K562 (cell line): ENCODE results near the gene CARD11. TPM values are rescaled to one million over a fixed set of nuclear protein-coding genes. Genes with fewer than 3 reads are reported as not detected.
A peak's percentile ranks its signal among the peaks of the same experiment; 100 is the strongest.

Source experiments
- ATAC-seq: fragments of 200-7000 bp; cut with Tn5 transposase; 3 replicates; pipeline ENCODE4 v1.9.1; 2020; ENCODE audit warnings: moderate library complexity
- BruUV-seq: library from RNA; stranded (reverse); fragments of 400-500 nt; replicated peaks from 2 replicates; lab custom pipeline; 2021; lab: Mats Ljungman, UMichigan
- CTCF ChIA-PET: fragments of 300-600 bp; formaldehyde crosslinking; extraction: SDS; loops from one replicate; lab custom pipeline; 2021; ENCODE audit warnings: low intra/inter-chr PET ratio; lab: Yijun Ruan, JAX
- POLR2A ChIA-PET: fragments of 300-600, 350-650 bp; sonication (Branson Sonifier 250); formaldehyde crosslinking; extraction: SDS; loops from one replicate; lab custom pipeline; 2021; ENCODE audit warnings: antibody characterized with exemption, inconsistent platforms; lab: Yijun Ruan, JAX
- DNase-seq, 4 experiments: peaks; one replicate each; pipeline versions ENCODE4 v3.0.0 to v3.0.0-alpha.2; 2011 to 2018; ENCODE audit warnings: low spot score in 3 of 4, mixed read lengths in 3 of 4; ENCODE audit errors: extremely low read depth in 1 of 4
- FAIRE-seq: peaks from 2 replicates; lab custom pipeline; 2011; peaks lifted over from hg19 to GRCh38; lab: Jason Lieb, UNC
- H2AFZ ChIP-seq: 2 replicates; pipeline ENCODE4 v1.6.0; 2011; ENCODE audit warnings: low read depth, low read length, control low read depth, inconsistent platforms
- H3K27ac ChIP-seq: fragments of 200-600 bp; 3 replicates; pipeline ENCODE4 v1.8.0; 2011; ENCODE audit warnings: low read depth, mild to moderate bottlenecking, control low read depth, inconsistent platforms, low read length, moderate library complexity, mixed read lengths; ENCODE audit errors: extremely low read depth
- H3K27me3 ChIP-seq, 2 experiments: fragments of 300-600 bp in 1 of 2; 2 replicates in 1 of 2; 3 replicates in 1 of 2; pipeline versions ENCODE4 v1.6.0 to v1.8.0; 2011; ENCODE audit warnings: inconsistent platforms in 2 of 2, low read length in 2 of 2, mild to moderate bottlenecking in 1 of 2, mixed read lengths in 1 of 2, moderate library complexity in 1 of 2; ENCODE audit not compliant: control insufficient read depth in 2 of 2, insufficient read depth in 2 of 2
- H3K36me3 ChIP-seq: fragments of 300-600 bp; 3 replicates; pipeline ENCODE4 v1.8.0; 2011; ENCODE audit warnings: mild to moderate bottlenecking, low read length, inconsistent platforms; ENCODE audit not compliant: control insufficient read depth, insufficient read depth
- H3K4me1 ChIP-seq, 2 experiments: fragments of 200-600 bp in 1 of 2; replicated peaks in 1 of 2; 2 replicates in 1 of 2; 3 replicates in 1 of 2; pipeline versions ENCODE4 v1.5.1 to v1.8.0; 2011; ENCODE audit warnings: inconsistent platforms in 2 of 2, low read length in 2 of 2, mild to moderate bottlenecking in 1 of 2, mixed read lengths in 1 of 2, moderate library complexity in 1 of 2; ENCODE audit not compliant: control insufficient read depth in 2 of 2, insufficient read depth in 2 of 2
- H3K4me2 ChIP-seq: 2 replicates; pipeline ENCODE4 v1.6.1; 2011; ENCODE audit warnings: low read length, control low read depth, inconsistent platforms, mixed read lengths; ENCODE audit not compliant: insufficient read depth
- H3K4me3 ChIP-seq: fragments of 200-600 bp; sonication (generic), shearing (Covaris generic); 2 replicates; pipeline ENCODE4 v1.5.1; 2016; ENCODE audit warnings: control low read depth, inconsistent platforms
- H3K79me2 ChIP-seq: fragments of 200-600 bp; 3 replicates; pipeline ENCODE4 v1.8.0; 2011; ENCODE audit warnings: low read length, inconsistent platforms; ENCODE audit not compliant: control insufficient read depth, insufficient read depth
- H3K9ac ChIP-seq, 2 experiments: 2 replicates each; pipeline versions ENCODE4 v1.6.0 to v1.6.1; 2011; ENCODE audit warnings: low read depth in 2 of 2, low read length in 2 of 2, control low read depth in 1 of 2, inconsistent platforms in 1 of 2, mild to moderate bottlenecking in 1 of 2, mixed read lengths in 1 of 2; ENCODE audit not compliant: insufficient read depth in 1 of 2
- H3K9me1 ChIP-seq: one replicate; pipeline ENCODE4 v1.6.0; 2011; ENCODE audit warnings: inconsistent platforms, mild to moderate bottlenecking, low read length, moderate library complexity; ENCODE audit not compliant: control insufficient read depth, insufficient read depth
- H3K9me3 ChIP-seq: replicated peaks from 2 replicates; pipeline ENCODE4 v1.5.1; 2011; ENCODE audit warnings: low read depth, low read length, inconsistent platforms; ENCODE audit not compliant: control insufficient read depth, insufficient read depth
- H4K20me1 ChIP-seq: replicated peaks from 2 replicates; pipeline ENCODE4 v1.6.1; 2011; ENCODE audit warnings: low read length, inconsistent platforms, mixed read lengths; ENCODE audit not compliant: control insufficient read depth, insufficient read depth
- BRD9 ChIP-seq: fragments of 450-650 bp; IDR thresholded peaks from 2 replicates; pipeline ENCODE4 v1.6.1; 2018; ENCODE audit warnings: low read depth; ENCODE audit not compliant: partially characterized antibody
- HDAC6 ChIP-seq: IDR thresholded peaks from 2 replicates; pipeline ENCODE4 v1.6.1; 2012; ENCODE audit warnings: low read depth, mild to moderate bottlenecking, control low read depth, inconsistent platforms, low read length, moderate library complexity
- HEY1 ChIP-seq: fragments of 250-450 bp; sonication (Bioruptor Pico); IDR thresholded peaks from 2 replicates; pipeline ENCODE4 v1.5.0; 2020; ENCODE audit warnings: mild to moderate bottlenecking, moderate library complexity, borderline replicate concordance
- LEF1 ChIP-seq: fragments of 450-650 bp; IDR thresholded peaks from 2 replicates; pipeline ENCODE4 v1.6.1; 2016; ENCODE audit warnings: mild to moderate bottlenecking
- MTA2 ChIP-seq: fragments of 450-650 bp; IDR thresholded peaks from 2 replicates; pipeline ENCODE4 v1.6.1; 2016; ENCODE audit warnings: low read depth
- NFRKB ChIP-seq: fragments of 450-650 bp; IDR thresholded peaks from 2 replicates; pipeline ENCODE4 v1.6.1; 2016; ENCODE audit warnings: low read depth
- USF2 ChIP-seq: sonication (generic); formaldehyde crosslinking; IDR thresholded peaks from 2 replicates; pipeline ENCODE4 v1.5.0; 2020; ENCODE audit warnings: missing genetic modification reagents
- ZNF121 ChIP-seq: sonication (generic); formaldehyde crosslinking; conservative IDR thresholded peaks from 2 replicates; pipeline ENCODE4 v1.8.0; 2022; ENCODE audit warnings: missing genetic modification reagents
- ZNF324 ChIP-seq: fragments of 250-450 bp; sonication (Bioruptor Pico); IDR thresholded peaks from 2 replicates; pipeline ENCODE4 v1.4.0; 2020; ENCODE audit warnings: mild to moderate bottlenecking
- ZNF551 ChIP-seq: fragments of 250-450 bp; sonication (Bioruptor Pico); IDR thresholded peaks from 2 replicates; pipeline ENCODE4 v1.5.0; 2021; ENCODE audit warnings: mild to moderate bottlenecking, moderate library complexity
- WGBS: fragments of 100-300 bp; shearing (Covaris generic); methylation state at CpG from one replicate; pipeline ENCODE4 v1.1.6; 2016; ENCODE audit warnings: low coverage, mixed read lengths; ENCODE audit not compliant: insufficient coverage; ENCODE audit errors: missing lambda C conversion rate; 5-methylcytosine and 5-hydroxymethylcytosine counted together
- in situ Hi-C: fragments of 300-500 bp; cut with MboI; formaldehyde crosslinking; loops from 4 replicates; pipeline ENCODE4 v1.15.0; 2018; ENCODE audit warnings: inconsistent platforms, mixed read lengths
- intact Hi-C: fragments of 100-400 bp; cut with micrococcal nuclease; formaldehyde crosslinking; loops from 2 replicates; pipeline ENCODE4 v1.14.2; 2022
- polyA plus RNA-seq, 8 experiments: library from polyadenylated mRNA; depleted of rRNA in 4 of 8; stranded (reverse) in 5 of 8; unstranded in 3 of 8; fragments of >200 nt; fragmentation: Nextera tagmentation in 2 of 8; fragmentation: Illumina TruSeq in 1 of 8; extraction: Ambion mirVana in 2 of 8; extraction: Trizol in 1 of 8; gene quantifications; 2 replicates each; pipeline versions ENCODE4 v1.2.1 to v1.2.3, GENCODE V29; 2011 to 2014; ENCODE audit warnings: inconsistent platforms in 1 of 8, missing spikeins in 1 of 8
- total RNA-seq, 7 experiments: library from RNA; depleted of rRNA in 6 of 7; stranded (reverse); fragments of >200 nt in 6 of 7; fragmentation: Illumina TruSeq in 2 of 7; extraction: Trizol in 2 of 7; gene quantifications; 2 replicates each; pipeline versions ENCODE4 v1.2.1 to v1.2.3, GENCODE V29; 2011 to 2021; ENCODE audit warnings: low replicate concordance in 1 of 7
- TF ChIP-seq, protein P1 (sequence below): sonication (generic); formaldehyde crosslinking; IDR thresholded peaks from 2 replicates; pipeline ENCODE4 v1.8.1; 2023; ENCODE audit warnings: mild to moderate bottlenecking, missing genetic modification reagents
- TF ChIP-seq, protein P2 (sequence below): fragments of 250-450 bp; sonication (Bioruptor Pico); IDR thresholded peaks from 2 replicates; pipeline ENCODE4 v1.5.0; 2020; ENCODE audit warnings: mild to moderate bottlenecking, borderline replicate concordance

CARD11 gene
- total and polyA plus RNA-seq, 9 of the 15 experiments (the other 6 are each of a cell fraction or from before 2014, with no cell fraction given), result 0.07 to 12.8 (median 5.7) TPM

GRCh38 chr7:2956076-2956475 is 87.6 kb downstream of the CARD11 start:
- ATAC-seq (peak; percentile 24), FAIRE-seq (no peak)

More at GRCh38 chr7:2956076-2956475, 87.6 kb downstream of the CARD11 start:
- no TSS peak for BruUV-seq
- peaks cover 49 to 51% of the 10 kb centered on the region in 2 experiments for H3K4me1 ChIP-seq
- POLR2A ChIA-PET, result interaction anchor here (0.6 to 2.0 kb wide), 6 partner anchors 8 to 198 kb away, joined by 3 to 8 read pairs (median 5); no protein-coding TSS in a partner anchor
- 63% methylated on average over 6 of the region's 6 CpGs for WGBS
- no peaks in the 10 kb centered on the region for H3K9me1 ChIP-seq
- no peaks in the 10 kb centered on the region for H3K9me3 ChIP-seq
- H3K36me3 ChIP-seq, result 0 out of 3 replicates have a peak, but pooled peaks cover 6% of the 10 kb centered on the region
- H3K9ac ChIP-seq, result peak overlapping the region in 1 of 2 experiments; percentile 82; a peak in 2 of 4 replicates
- DNase-seq, result no peak
- peak overlapping the region; percentile 99 for H3K27ac ChIP-seq
- H3K4me3 ChIP-seq, result no peak overlapping the region
- peak overlapping the region; percentile 98 for H2AFZ ChIP-seq
- H3K79me2 ChIP-seq, result no peaks in the 10 kb centered on the region
- H3K27me3 ChIP-seq, result no peaks in the 10 kb centered on the region
- CTCF ChIA-PET, result no interaction called here
- TF ChIP-seq HDAC6 (no peak), NFRKB (peak; percentile 13), MTA2 (no peak), BRD9 (peak; percentile 13), ZNF121 (CRISPR knock-in tag) (peak; percentile 51), ZNF324 (CRISPR knock-in tag) (no peak), ZNF551 (no peak), USF2 (CRISPR knock-in tag) (no peak), LEF1 (no peak), HEY1 (CRISPR knock-in tag) (no peak)
- TF ChIP-seq, protein P1, sequence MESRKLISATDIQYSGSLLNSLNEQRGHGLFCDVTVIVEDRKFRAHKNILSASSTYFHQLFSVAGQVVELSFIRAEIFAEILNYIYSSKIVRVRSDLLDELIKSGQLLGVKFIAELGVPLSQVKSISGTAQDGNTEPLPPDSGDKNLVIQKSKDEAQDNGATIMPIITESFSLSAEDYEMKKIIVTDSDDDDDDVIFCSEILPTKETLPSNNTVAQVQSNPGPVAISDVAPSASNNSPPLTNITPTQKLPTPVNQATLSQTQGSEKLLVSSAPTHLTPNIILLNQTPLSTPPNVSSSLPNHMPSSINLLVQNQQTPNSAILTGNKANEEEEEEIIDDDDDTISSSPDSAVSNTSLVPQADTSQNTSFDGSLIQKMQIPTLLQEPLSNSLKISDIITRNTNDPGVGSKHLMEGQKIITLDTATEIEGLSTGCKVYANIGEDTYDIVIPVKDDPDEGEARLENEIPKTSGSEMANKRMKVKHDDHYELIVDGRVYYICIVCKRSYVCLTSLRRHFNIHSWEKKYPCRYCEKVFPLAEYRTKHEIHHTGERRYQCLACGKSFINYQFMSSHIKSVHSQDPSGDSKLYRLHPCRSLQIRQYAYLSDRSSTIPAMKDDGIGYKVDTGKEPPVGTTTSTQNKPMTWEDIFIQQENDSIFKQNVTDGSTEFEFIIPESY, result no peak
- TF ChIP-seq, protein P2, sequence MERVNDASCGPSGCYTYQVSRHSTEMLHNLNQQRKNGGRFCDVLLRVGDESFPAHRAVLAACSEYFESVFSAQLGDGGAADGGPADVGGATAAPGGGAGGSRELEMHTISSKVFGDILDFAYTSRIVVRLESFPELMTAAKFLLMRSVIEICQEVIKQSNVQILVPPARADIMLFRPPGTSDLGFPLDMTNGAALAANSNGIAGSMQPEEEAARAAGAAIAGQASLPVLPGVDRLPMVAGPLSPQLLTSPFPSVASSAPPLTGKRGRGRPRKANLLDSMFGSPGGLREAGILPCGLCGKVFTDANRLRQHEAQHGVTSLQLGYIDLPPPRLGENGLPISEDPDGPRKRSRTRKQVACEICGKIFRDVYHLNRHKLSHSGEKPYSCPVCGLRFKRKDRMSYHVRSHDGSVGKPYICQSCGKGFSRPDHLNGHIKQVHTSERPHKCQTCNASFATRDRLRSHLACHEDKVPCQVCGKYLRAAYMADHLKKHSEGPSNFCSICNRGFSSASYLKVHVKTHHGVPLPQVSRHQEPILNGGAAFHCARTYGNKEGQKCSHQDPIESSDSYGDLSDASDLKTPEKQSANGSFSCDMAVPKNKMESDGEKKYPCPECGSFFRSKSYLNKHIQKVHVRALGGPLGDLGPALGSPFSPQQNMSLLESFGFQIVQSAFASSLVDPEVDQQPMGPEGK (CRISPR knock-in tag), result no peak
- no peaks in the 10 kb centered on the region for H4K20me1 ChIP-seq
- in situ Hi-C loops (no loop called here), intact Hi-C loops (loop anchor here (5.0 kb wide), 1 partner anchor 86 kb away; the partner anchor contains the start of gene CARD11)
- H3K4me2 ChIP-seq, result peak overlapping the region; percentile 75
